D721Med (cell line): ENCODE measurements around the gene RNASE11.
"Not testable (repeated sequence)": the region's sequence is repeated elsewhere in the genome, so short reads cannot be mapped to it uniquely, and the experiment has no call there.

Experiments
- DNase-seq: peaks from one replicate; pipeline ENCODE4 v3.0.0; 2011; ENCODE audit warnings: low spot score; ENCODE audit not compliant: insufficient read length
- FAIRE-seq: peaks from 2 replicates; lab custom pipeline; 2011; peaks lifted over from hg19 to GRCh38; lab: Jason Lieb, UNC
- CTCF ChIP-seq: IDR thresholded peaks from 2 replicates; pipeline ENCODE4 v1.5.1; 2012; ENCODE audit warnings: mild to moderate bottlenecking, control low read depth; ENCODE audit not compliant: insufficient read depth; ENCODE audit errors: missing control alignments

The RNASE11 gene

DNA sequence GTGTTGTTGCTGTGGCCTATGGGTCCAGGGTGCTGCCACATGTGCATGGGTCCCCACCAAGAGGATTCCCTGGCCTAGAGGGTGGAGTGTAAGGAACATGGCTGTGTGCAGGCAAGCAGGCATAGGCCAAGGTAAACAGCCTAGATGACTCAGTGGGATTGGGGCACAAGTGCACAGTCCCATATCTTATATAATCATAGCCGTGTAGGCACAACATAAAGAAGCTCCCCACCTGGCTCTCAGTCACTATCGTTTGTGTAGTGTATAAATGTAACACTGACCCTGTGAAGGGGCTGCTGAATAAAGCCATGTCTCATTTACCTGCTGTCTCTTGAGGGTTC, 19.1 kb upstream of the RNASE11 start:
- no peak for TF ChIP-seq CTCF

GRCh38 chr14:20606190-20606901, 18.5 kb upstream of the RNASE11 start:
- peak; percentile 50 for TF ChIP-seq CTCF
- DNase-seq (no peak), FAIRE-seq (no peak)

More for the DNA sequence above, 19.1 kb upstream of the RNASE11 start:
- FAIRE-seq (no peak), DNase-seq (no peak)

GRCh38 chr14:20603813-20604690, 16.3 kb upstream of the RNASE11 start:
- TF ChIP-seq CTCF, result no peak
- FAIRE-seq (no peak), DNase-seq (no peak)

DNA sequence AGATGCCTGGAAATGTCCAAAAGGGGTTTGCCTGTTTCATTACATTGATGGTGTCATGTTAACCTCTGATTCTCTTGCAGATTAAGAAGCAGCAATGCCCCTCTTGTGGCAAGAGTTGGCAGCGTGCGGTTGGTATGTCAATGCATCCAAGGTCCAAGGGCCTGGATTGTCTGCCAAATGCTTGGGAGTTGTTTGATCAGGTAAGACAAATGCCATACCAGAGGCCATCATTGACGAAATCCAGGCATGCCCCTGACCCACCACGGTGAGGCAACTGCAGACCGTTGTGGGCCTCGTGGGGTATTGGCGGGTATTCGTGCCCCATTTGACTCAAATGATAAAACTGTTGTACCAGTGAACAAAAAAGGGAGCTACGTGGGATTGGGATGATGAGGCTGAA, 14.8 kb upstream of the RNASE11 start:
- DNase-seq (no peak), FAIRE-seq (no peak)
- TF ChIP-seq CTCF, result no peak

DNA sequence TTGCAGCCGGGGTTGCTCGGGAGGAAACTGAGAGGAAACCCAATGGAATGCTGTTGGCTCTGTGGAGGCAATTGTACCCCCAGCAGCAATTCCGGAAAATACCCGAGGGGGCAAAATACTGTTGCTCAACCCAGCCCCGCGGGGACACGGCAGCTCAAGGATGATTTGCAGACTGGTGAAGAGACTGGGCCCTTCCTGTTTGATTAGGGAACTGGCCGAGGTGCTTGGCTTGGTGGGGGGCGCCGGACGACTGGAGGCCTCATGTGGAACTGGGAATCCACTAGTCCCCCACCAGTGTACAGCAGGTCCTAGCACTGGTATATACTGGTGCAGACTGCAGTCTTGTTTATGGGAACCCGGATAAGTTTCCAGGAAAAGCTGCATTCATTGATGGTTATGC, 13.7 kb upstream of the RNASE11 start:
- FAIRE-seq, result no peak

DNA sequence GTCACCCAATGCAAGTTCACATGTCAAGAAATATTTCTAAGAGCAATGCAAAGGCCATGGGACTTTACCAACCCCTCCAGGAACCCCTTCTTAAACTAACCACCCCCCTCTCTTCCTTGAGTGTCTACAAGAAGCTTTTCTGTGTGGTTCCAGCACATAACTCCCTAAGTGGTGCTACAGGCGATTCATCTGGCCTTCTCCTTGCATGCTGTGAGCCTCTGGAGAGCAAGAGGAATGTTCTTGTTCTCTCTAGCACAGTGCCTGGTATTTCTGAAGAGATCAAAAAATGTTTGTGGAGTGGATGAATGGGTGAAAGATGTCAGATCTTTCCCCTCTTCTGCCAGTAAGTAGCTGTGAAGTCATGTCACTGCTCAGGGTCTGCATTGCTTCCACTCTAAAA, 9.3 kb upstream of the RNASE11 start:
- TF ChIP-seq CTCF, result no peak
- FAIRE-seq (no peak), DNase-seq (no peak)

More for the DNA sequence above, 13.7 kb upstream of the RNASE11 start:
- no peak for TF ChIP-seq CTCF
- no peak for DNase-seq

- not testable (repeated sequence) for DNase-seq, FAIRE-seq
Observed at GRCh38 chr14:20595726-20596125, 7.9 kb upstream of the RNASE11 start.
